ENCODE results near the gene OST4.

OST4 gene

DNA sequence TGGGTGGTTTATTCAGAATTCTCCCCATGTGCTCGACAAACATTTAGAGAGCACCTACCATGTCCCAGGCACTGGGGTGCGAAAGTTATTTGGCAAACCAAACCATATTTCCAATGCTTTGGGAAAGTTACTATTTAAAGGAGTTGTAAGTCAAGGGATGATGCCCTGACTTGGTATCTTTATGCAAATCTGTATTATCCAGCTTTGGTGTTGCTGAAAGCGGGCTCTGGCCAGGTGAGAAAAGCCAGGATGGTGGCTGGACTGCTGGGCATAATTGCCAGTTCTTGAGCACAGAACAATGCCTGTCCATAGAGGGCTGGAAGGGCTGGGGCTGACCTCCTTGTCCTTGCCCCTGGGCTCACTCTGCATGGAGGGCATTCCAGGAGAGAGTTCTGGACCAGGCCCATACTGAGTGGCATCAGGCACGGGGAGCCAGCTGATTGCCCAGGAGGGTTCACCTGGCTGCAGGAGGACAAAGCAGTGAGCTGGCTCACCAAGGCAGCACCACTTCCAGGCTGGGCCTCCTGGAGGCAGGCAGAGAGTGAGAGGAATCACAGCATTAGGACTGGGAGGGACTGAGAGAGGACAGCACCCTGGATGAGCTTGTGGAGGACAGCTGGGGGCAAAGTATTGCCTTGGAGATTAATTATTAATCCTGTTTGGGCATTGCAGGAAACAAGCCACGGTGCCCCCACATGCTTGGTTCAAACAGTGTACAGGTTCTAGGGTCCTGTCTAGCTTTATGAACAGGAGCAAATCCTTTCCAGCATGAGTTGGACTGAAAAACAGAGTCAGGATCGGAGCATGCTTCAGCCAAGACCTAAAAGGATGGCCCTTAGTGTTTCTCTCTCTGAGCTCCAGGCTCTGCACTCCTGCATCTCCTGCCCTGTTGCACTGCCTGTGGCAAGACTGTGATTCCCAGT, 22.2 kb upstream of the OST4 start:
- DNase-seq (ENCODE audit: low spot score) = no peak

DNA sequence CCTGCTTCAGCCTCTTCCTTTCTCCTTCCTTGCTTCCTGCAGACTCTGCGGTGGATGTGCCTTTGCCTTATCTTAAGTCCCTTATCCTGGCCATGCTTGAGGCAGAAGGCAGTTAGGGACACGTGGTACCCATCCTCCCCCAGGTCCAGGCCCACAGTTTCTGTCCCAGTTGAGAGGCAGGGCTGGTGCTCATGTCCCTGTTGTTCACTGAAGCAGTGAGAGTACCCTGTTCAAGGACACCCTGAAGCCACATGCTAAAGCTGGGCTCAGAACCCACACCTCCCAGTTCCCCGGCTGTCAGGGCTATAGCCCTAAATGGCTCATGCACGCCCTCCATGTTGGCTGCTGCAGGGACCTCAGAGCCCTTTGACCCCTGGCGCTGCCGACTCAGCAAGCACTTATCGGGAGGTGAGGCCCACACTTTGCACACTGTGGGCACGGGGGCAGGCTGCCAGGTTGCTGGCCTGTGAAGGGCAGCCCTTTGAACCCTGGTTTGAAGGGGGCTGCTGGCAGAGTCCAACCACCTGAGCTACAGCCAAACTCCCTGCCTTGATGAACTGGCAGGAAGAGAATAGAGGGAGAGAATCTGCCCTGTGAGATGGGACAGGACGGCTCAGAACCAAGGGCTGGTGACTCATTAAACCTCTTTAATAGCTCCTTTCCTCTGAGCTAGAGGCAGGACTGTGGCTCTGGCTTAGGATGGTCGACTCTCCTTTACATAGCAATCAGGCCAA, 21.4 kb upstream of the OST4 start:
- no peak for DNase-seq (ENCODE audit: low spot score)

DNA sequence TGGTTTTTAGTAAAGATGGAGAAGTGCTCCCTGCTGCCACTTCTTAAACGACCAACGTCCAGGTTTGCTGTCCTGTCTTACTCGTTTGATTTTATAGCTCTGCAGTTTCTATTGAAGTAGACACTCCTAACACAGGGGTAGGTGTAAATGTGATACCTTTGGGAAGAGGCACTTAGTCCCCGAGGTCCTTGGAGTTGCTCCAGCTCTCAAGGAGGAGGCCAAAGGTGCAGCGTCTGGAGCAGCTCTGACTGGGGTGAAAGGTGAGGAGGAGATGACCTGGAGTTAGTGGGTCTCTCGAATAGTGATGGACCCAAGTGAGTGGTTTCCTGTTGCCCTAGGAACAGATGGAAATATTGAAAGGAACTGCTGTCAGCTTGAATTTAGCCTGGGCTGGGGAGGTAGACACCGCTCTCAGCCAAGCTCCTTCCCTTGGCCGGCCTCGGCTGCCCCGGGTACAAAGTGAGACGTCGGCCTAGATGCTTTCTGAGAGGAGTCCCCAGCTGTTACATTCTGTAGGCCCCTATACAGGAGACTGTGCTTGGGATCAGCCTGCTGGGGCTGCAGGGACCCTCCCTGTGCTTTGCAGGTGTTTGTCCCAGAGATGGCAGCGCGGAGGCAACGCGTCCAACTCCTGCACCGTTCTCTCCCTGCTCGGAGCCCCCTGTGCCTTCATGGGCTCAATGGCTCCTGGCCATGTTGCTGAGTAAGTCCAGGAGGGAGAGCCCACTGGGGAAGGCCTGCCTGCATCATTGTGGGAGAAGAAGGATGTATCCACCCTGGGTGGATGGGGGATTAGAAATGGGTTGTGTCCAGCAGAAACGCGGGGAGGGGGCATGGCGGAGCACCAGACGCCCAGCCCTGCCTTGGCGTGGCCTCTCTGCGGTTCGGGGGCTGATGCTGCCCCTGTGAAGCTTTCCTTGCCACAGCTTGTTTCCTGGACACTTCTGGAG, 20.6 kb upstream of the OST4 start:
- no peak for DNase-seq (ENCODE audit: low spot score)

DNA sequence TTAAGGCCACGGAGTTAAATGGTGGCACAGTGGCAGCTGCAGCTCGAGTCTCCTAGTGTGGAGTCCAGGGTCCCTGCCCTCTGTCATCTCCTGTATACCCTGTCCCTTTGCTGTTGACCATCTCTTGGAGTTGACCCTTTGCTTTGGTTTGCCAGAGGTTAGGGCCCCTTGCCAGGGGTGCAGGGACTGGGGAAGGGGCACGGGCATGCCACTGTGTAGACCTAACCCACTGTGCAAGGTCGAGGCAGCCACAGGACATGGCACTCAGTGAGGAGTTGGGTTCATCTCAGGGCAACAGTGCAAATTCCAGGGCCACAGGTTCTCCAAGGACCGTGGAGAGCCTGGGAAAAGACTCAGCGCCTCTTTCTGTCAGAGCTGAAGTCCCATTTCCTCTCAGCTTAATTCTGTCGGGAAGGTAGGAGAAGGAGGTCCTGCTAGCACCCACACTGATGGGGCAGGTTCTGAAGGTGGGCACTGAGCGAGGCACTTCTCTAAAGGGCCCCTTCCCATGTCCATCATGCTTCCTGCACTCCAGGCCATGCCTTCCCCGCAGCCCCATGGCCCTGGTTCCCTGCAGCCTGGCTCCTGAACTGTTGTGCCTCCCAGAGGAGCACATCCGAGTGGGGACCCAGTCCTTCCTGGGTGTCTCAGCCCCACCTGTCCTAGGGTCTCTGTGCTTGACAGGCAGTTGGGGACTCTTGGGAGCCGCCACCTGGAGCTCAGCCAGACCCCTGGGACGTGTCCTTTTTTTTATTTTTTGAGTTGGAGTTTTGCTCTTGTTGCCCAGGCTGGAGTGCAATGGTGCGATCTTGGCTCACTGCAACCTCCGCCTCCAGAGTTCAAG, 17.9 kb upstream of the OST4 start:
- DNase-seq (ENCODE audit: low spot score) = no peak

DNA sequence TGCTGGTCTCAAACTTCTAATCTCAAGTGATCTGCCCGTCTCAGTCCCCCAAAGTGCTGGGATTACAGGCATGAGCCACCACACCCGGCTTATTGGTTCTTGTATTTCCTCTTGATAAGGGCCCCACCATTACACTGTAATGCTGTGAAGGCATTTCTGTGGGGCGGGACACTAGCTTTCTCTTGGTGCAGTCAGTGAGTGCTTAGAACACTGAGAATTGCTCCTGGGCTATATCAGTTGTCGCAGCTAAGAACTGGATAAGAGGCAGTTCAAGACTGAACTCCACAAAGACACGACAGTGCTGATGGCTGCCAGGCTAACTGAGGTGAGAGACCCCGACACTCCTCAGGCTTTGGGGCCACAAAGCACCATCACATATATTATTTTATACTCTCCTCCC, 17.2 kb upstream of the OST4 start:
- DNase-seq (ENCODE audit: low spot score) = no peak

DNA sequence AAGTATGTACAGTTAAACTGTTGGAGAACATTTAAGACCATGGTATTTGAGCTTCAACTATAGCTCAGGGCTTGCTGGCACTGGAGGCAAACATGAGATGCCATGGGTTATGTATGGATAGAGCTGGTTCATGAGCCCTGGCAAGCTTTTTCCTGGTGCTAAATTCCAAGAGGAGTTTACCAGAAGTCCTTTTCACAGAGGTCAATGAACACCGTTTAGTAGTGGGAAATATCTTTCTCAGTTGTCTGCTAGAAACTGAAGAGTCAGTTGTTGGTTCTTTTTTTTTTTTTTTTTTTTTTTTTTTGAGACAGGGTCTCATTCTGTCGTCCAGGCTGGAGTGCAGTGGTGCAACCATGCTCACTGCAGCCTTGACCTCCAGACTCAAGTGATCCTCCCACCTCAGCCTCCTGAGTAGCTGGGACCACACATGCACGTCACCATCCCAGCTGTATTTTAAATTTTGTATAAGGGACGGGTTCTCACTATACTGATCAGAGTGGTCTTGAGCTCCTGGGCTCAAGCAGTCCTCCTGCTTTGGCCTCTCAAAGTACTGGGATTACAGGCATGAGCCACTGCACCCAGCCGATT, 16.5 kb upstream of the OST4 start:
- DNase-seq (ENCODE audit: low spot score) = no peak

DNA sequence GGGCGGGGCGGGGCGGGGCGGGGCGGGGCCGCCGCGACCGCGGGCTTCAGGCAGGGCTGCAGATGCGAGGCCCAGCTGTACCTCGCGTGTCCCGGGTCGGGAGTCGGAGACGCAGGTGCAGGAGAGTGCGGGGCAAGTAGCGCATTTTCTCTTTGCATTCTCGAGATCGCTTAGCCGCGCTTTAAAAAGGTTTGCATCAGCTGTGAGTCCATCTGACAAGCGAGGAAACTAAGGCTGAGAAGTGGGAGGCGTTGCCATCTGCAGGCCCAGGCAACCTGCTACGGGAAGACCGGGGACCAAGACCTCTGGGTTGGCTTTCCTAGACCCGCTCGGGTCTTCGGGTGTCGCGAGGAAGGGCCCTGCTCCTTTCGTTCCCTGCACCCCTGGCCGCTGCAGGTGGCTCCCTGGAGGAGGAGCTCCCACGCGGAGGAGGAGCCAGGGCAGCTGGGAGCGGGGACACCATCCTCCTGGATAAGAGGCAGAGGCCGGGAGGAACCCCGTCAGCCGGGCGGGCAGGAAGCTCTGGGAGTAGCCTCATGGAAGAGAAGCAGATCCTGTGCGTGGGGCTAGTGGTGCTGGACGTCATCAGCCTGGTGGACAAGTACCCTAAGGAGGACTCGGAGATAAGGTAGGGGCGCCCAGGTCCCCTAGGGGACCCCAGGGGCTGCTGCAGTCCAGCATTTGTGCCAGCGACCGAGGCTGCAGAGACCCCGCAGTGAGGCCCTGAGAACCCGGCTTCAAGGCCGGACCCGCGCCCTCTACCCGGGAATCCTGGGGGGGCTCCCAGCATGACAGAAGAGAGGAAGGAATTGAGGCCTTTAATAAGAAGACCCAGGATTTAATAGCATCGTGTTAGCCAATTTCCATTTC, 15.5 kb upstream of the OST4 start, which contains the start of gene KHK:
Gene KHK, plus strand, starts transcription at position 49 of the 870 bp plus-strand sequence. Its CDS starts 488 bp downstream, at position 537.
- no peak for DNase-seq (ENCODE audit: low spot score)

DNA sequence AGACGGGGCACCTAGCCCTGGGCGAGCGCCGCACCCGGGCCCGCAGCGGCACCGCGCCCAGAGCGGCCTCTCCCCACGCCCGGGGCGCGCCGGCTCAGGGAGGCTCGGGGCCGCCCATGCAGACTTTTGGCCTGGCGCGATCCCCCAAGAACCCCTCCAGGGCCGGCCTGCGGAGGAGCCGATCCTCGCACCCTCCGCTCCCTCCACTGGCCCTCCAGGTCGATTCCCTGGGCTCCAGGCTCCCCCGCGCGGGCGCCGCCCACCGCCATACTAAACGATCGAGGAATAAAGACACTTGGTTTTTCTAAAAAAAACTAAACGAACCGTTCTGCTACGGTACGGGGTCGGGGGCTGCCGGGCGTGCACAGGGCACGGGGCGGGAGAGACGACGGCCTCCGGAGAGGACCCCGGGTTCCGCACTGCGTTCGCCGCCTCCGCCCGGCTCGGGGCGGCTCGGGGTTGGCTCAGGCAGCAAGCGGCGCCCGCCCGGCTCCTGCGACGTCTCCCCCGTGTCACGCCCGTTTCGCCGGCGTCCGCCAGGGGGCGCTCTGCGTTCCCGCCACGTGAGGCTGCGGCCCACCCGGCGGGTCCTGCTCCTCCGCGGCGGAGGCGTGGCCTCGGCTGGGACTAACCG, 14.8 kb upstream of the OST4 start:
- peak; percentile 95 for DNase-seq (ENCODE audit: low spot score)

DNA sequence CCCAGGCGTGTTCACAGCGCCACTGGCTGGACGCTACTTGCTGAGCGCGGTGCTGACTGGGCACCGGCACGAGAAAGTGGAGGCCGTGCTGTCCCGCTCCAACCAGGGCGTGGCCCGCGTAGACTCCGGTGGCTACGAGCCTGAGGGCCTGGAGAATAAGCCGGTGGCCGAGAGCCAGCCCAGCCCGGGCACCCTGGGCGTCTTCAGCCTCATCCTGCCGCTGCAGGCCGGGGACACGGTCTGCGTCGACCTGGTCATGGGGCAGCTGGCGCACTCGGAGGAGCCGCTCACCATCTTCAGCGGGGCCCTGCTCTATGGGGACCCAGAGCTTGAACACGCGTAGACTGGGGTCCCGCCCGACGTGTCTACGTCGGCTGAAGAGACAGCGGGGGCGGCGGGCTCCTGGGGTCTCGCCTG, 14.2 kb upstream of the OST4 start:
- DNase-seq (ENCODE audit: low spot score) = no peak

DNA sequence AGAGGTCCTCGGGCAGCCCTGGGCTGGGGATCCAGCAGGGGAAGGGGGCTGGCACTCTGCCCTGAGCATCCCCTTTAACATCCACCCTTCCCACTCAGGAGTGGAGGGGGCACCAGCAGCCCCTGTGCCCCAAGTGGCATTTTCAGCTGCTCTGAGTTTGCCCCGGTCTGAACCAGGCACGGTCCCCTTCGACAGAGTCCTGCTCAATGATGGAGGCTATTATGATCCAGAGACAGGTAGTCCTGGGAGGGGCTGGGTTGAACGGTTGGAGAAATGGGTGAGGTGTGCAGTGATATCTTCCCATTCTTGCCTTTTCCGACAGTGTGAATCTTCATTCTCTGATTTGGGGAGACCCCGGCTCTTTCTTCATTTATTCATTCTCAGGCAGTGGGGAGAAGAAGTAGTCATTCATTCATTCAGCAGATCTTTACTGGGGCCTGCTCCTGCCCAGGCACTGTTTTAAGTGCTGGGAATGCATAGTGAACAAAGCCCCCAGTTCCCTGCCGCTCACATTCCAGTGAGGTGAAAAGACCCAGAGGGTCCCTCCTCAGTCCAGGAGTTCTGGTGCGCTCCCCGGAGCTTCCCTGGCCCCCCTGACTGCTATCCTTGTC, 13.7 kb upstream of the OST4 start:
- DNase-seq (ENCODE audit: low spot score) = no peak

DNA sequence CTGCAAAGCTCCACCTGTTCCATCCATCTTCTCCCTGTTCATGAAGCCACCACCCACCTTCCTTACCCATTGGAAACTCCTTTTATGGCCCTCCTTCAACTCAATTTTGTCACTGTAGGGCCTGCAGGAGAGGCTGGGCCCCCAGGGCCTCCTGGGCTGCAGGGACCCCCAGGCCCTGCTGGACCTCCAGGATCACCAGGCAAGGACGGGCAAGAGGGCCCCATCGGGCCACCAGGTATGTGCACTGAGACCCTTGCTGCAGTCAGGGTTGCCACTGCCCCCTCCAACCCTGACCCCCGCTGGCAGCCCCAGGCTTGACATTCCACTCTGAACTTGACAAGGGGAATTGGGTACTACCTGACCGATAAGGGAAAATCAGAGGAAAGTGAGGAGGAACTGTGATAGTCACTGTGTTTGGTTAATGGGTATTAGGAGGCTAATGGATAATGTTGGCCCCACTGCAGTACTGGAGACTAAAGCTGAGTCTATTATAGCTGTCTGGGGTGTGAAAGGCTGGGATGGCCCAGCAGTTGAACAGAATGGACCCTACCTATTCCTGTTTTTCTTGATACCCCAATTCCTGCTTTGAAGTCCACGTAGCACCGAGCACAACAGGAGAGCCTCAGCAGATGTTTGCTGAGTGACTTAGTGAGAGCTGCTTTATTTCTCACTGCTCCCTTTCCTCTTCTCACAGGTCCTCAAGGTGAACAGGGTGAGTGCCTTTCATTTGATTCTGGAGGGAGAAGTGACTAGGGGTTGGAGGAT, 13.0 kb upstream of the OST4 start:
- DNase-seq (ENCODE audit: low spot score) = no peak

DNA sequence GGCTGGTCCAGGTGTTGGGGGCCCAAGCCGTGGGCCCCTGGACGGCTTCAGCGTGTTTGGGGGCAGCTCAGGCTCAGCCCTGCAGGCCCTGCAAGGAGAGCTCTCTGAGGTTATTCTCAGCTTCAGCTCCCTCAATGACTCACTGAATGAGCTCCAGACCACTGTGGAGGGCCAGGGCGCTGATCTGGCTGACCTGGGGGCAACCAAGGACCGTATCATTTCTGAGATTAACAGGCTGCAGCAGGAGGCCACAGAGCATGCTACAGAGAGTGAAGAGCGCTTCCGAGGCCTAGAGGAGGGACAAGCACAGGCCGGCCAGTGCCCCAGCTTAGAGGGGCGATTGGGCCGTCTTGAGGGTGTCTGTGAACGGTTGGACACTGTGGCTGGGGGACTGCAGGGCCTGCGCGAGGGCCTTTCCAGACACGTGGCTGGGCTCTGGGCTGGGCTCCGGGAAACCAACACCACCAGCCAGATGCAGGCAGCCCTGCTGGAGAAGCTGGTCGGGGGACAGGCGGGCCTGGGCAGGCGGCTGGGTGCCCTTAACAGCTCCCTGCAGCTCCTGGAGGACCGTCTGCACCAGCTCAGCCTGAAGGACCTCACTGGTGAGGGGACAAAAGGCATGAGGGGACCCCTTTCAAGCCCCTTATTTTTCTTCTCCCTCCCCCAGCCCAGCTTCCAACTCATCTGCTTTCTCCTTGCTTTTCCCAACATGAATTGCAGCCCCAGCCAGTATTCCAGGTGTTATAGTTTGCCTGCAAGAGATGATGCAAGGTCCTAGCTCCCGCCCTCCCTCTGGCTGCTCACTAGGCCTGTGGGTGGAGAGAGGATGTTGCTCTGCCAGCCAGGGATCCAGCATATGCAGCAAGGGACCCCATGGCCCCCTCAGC, 12.2 kb upstream of the OST4 start:
- no peak for DNase-seq (ENCODE audit: low spot score)

DNA sequence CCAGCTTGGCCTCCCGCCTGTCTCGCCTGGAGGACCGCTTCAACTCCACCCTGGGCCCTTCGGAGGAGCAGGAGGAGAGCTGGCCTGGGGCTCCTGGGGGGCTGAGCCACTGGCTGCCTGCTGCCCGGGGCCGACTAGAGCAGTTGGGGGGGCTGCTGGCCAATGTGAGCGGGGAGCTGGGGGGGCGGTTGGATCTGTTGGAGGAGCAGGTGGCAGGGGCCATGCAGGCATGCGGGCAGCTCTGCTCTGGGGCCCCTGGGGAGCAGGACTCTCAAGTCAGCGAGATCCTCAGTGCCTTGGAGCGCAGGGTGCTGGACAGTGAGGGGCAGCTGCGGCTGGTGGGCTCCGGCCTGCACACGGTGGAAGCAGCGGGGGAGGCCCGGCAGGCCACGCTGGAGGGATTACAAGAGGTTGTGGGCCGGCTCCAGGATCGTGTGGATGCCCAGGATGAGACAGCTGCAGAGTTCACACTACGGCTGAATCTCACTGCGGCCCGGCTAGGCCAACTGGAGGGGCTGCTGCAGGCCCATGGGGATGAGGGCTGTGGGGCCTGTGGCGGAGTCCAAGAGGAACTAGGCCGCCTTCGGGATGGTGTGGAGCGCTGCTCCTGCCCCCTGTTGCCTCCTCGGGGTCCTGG, 11.4 kb upstream of the OST4 start:
- DNase-seq (ENCODE audit: low spot score) = no peak

DNA sequence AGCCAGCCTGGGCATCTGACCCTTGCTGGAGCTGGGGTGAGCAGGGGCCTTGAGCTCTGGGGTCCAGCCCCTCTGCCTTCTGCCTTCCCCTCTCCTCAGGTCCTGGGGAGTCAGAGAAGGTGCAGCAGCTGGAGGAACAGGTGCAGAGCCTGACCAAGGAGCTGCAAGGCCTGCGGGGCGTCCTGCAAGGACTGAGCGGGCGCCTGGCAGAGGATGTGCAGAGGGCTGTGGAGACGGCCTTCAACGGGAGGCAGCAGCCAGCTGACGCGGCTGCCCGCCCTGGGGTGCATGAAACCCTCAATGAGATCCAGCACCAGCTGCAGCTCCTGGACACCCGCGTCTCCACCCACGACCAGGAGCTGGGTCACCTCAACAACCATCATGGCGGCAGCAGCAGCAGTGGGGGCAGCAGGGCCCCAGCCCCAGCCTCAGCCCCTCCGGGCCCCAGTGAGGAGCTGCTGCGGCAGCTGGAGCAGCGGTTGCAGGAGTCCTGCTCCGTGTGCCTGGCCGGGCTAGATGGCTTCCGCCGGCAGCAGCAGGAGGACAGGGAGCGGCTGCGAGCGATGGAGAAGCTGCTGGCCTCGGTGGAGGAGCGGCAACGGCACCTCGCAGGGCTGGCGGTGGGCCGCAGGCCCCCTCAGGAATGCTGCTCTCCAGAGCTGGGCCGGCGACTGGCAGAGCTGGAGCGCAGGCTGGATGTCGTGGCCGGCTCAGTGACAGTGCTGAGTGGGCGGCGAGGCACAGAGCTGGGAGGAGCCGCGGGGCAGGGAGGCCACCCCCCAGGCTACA, 10.7 kb upstream of the OST4 start:
- no peak for DNase-seq (ENCODE audit: low spot score)

DNA sequence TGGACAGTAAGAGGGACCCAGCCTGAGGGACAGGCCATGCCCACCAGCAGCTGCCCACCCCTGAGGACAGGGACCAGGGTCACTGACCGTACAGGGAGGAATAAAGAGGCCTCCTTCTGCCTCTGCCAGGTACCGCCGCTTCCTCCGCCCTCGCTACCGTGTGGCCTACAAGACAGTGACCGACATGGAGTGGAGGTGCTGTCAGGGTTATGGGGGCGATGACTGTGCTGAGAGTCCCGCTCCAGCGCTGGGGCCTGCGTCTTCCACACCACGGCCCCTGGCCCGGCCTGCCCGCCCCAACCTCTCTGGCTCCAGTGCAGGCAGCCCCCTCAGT, 9.1 kb upstream of the OST4 start:
- no peak for DNase-seq (ENCODE audit: low spot score)

DNA sequence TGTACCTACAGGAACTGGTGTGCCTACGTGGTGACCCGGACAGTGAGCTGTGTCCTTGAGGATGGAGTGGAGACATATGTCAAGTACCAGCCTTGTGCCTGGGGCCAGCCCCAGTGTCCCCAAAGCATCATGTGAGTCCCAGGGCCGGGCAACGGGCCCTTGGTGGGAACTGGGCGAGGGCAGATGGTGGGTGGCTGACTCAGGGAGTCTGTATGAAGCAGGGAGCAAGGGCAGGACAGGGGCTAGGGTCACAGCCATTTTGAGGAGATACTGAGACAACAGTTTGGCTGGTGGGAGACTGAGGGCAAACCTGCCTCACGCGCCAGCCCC, 8.7 kb upstream of the OST4 start:
- no peak for DNase-seq (ENCODE audit: low spot score)

All from COLO829 (cell line).